ENCODE data around the gene NPHS1.

The NPHS1 gene

DNA sequence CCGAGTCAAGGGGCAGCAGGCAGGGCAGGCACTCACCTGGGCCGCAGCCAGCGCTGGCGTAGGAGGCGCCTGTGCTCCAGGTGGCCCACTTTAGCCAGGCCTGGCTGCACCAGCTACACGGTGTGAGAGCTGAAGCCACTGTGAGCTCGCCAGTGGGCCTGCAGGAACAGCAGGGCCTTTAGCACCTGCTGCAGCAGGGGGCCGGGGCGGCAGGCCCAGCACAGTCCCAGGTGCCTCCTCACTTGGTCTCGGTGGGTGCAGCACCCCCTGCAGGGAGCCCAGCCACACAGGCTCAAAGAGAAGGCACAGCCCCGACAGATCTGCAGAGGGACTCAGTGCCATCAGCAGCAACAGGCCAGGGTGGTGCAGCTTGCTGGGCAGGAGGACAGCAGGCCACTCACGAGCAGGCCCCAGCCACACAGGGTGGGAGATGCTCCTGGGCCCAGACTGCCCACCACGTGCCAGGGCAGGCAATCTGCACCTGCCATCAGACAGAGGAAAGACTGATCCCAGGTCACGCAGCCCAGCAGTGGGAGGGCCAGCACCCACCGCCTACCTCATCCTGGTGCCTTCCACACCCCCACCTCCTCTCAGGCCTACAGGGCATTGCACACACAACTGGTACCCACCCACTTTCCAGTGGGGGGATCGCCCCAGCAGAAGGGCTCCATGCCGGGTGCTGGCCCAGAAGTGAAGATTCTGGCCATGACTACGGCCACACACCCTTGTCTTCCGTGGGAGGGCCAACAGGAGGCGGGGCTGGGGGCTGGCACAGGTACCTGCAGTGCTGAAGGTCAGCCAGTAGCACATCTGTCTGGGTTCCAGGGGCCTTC is 61.1 kb downstream of the NPHS1 start (continued):
- TF ChIP-seq, protein P1, sequence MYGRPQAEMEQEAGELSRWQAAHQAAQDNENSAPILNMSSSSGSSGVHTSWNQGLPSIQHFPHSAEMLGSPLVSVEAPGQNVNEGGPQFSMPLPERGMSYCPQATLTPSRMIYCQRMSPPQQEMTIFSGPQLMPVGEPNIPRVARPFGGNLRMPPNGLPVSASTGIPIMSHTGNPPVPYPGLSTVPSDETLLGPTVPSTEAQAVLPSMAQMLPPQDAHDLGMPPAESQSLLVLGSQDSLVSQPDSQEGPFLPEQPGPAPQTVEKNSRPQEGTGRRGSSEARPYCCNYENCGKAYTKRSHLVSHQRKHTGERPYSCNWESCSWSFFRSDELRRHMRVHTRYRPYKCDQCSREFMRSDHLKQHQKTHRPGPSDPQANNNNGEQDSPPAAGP (tag by site-specific recombination; IDR thresholded peaks at IDR 0.05): no peak
- TF ChIP-seq TRIM28 (IDR thresholded peaks at IDR 0.05; ENCODE audit: borderline replicate concordance, low read length) (no peak), ZNF423 (tag by site-specific recombination; IDR thresholded peaks at IDR 0.05) (no peak), HOXA7 (CRISPR knock-in tag; IDR thresholded peaks at IDR 0.05; ENCODE audit: borderline replicate concordance) (no peak), WT1 (tag by site-specific recombination; IDR thresholded peaks at IDR 0.05) (no peak), ZNF37A (tag by site-specific recombination; IDR thresholded peaks at IDR 0.05) (no peak), ZFP69B (tag by site-specific recombination; IDR thresholded peaks at IDR 0.05) (no peak), ZNF585B (tag by site-specific recombination; IDR thresholded peaks at IDR 0.05) (no peak), GLIS2 (tag by site-specific recombination; IDR thresholded peaks at IDR 0.05) (peak; percentile 51; the same call in 1 of the 2 replicates), SP2 (tag by site-specific recombination; IDR thresholded peaks at IDR 0.05) (peak; percentile 28; the same call in 1 of the 2 replicates), ZNF626 (tag by site-specific recombination; IDR thresholded peaks at IDR 0.05) (no peak), ZNF19 (tag by site-specific recombination; IDR thresholded peaks at IDR 0.05; ENCODE audit: low read depth) (no peak), SCRT2 (tag by site-specific recombination; IDR thresholded peaks at IDR 0.05) (peak; percentile 81), ZBTB8A (tag by site-specific recombination; IDR thresholded peaks at IDR 0.05) (no peak), ZNF48 (tag by site-specific recombination; IDR thresholded peaks at IDR 0.05) (no peak), ZNF350 (tag by site-specific recombination; IDR thresholded peaks at IDR 0.05) (no peak), ZNF157 (tag by site-specific recombination; IDR thresholded peaks at IDR 0.05) (no peak), SP3 (tag by site-specific recombination; IDR thresholded peaks at IDR 0.05) (peak; percentile 15; the same call in 1 of the 2 replicates), OVOL3 (tag by site-specific recombination; IDR thresholded peaks at IDR 0.05) (no peak), ZNF510 (tag by site-specific recombination; IDR thresholded peaks at IDR 0.05; ENCODE audit: insufficient replicate concordance) (no peak), ZNF391 (tag by site-specific recombination; IDR thresholded peaks at IDR 0.05; ENCODE audit: borderline replicate concordance, low read depth) (no peak), ZNF629 (tag by site-specific recombination; IDR thresholded peaks at IDR 0.05) (no peak), ZNF555 (tag by site-specific recombination; conservative IDR thresholded peaks at IDR 0.05) (no peak), TCF7L2 (IDR thresholded peaks at IDR 0.05; ENCODE audit: borderline replicate concordance, low read depth, low read length) (no peak), ZNF354C (tag by site-specific recombination; IDR thresholded peaks at IDR 0.05; ENCODE audit: borderline replicate concordance, low read depth) (no peak), ZNF175 (tag by site-specific recombination; IDR thresholded peaks at IDR 0.05) (no peak)
- TF ChIP-seq, protein P2, sequence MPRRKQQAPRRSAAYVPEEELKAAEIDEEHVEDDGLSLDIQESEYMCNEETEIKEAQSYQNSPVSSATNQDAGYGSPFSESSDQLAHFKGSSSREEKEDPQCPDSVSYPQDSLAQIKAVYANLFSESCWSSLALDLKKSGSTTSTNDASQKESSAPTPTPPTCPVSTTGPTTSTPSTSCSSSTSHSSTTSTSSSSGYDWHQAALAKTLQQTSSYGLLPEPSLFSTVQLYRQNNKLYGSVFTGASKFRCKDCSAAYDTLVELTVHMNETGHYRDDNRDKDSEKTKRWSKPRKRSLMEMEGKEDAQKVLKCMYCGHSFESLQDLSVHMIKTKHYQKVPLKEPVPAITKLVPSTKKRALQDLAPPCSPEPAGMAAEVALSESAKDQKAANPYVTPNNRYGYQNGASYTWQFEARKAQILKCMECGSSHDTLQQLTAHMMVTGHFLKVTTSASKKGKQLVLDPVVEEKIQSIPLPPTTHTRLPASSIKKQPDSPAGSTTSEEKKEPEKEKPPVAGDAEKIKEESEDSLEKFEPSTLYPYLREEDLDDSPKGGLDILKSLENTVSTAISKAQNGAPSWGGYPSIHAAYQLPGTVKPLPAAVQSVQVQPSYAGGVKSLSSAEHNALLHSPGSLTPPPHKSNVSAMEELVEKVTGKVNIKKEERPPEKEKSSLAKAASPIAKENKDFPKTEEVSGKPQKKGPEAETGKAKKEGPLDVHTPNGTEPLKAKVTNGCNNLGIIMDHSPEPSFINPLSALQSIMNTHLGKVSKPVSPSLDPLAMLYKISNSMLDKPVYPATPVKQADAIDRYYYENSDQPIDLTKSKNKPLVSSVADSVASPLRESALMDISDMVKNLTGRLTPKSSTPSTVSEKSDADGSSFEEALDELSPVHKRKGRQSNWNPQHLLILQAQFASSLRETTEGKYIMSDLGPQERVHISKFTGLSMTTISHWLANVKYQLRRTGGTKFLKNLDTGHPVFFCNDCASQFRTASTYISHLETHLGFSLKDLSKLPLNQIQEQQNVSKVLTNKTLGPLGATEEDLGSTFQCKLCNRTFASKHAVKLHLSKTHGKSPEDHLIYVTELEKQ (tag by site-specific recombination; IDR thresholded peaks at IDR 0.05; ENCODE audit: borderline replicate concordance): no peak
- TF ChIP-seq, protein P3, sequence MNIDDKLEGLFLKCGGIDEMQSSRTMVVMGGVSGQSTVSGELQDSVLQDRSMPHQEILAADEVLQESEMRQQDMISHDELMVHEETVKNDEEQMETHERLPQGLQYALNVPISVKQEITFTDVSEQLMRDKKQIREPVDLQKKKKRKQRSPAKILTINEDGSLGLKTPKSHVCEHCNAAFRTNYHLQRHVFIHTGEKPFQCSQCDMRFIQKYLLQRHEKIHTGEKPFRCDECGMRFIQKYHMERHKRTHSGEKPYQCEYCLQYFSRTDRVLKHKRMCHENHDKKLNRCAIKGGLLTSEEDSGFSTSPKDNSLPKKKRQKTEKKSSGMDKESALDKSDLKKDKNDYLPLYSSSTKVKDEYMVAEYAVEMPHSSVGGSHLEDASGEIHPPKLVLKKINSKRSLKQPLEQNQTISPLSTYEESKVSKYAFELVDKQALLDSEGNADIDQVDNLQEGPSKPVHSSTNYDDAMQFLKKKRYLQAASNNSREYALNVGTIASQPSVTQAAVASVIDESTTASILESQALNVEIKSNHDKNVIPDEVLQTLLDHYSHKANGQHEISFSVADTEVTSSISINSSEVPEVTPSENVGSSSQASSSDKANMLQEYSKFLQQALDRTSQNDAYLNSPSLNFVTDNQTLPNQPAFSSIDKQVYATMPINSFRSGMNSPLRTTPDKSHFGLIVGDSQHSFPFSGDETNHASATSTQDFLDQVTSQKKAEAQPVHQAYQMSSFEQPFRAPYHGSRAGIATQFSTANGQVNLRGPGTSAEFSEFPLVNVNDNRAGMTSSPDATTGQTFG (tag by site-specific recombination; IDR thresholded peaks at IDR 0.05; ENCODE audit: borderline replicate concordance): no peak

Data from HEK293 (cell line).